GM19438 (cell line): ENCODE results near the gene ST7.

Experiments used
- ATAC-seq: cut with Tn5 transposase; IDR thresholded peaks from one replicate; pipeline ENCODE4 v1.9.1; 2021; ENCODE audit warnings: low read depth; ENCODE audit not compliant: unreplicated experiment

The ST7 gene

GRCh38 chr7:117210397-117210796, 257.1 kb downstream of the ST7 start:
- ATAC-seq: no peak

- no peak for ATAC-seq
Measured at GRCh38 chr7:117210908-117211307, 257.6 kb downstream of the ST7 start.

- ATAC-seq: no peak
Measured at GRCh38 chr7:117211614-117212013, 258.3 kb downstream of the ST7 start.

- ATAC-seq: peak; percentile 84
Measured at GRCh38 chr7:117212969-117213877, 259.9 kb downstream of the ST7 start.

GRCh38 chr7:117216010-117216409, 262.7 kb downstream of the ST7 start:
- no peak for ATAC-seq

- ATAC-seq: no peak
Measured at GRCh38 chr7:117216436-117217069, 263.3 kb downstream of the ST7 start.

GRCh38 chr7:117217106-117218035, 264.1 kb downstream of the ST7 start:
- ATAC-seq: no peak

- no peak for ATAC-seq
Measured at GRCh38 chr7:117218700-117219099, 265.4 kb downstream of the ST7 start.

- ATAC-seq: no peak
Measured at GRCh38 chr7:117219485-117219884, 266.2 kb downstream of the ST7 start.

GRCh38 chr7:117220836-117221235, 267.5 kb downstream of the ST7 start:
- no peak for ATAC-seq

GRCh38 chr7:117225536-117225935, 272.2 kb downstream of the ST7 start:
- no peak for ATAC-seq

- ATAC-seq: no peak
Measured at GRCh38 chr7:117227091-117227490, 273.8 kb downstream of the ST7 start.

GRCh38 chr7:117229350-117229749, 276.0 kb downstream of the ST7 start:
- no peak for ATAC-seq

GRCh38 chr7:117230276-117231046, 277.2 kb downstream of the ST7 start:
- ATAC-seq: no peak

- no peak for ATAC-seq
Measured at GRCh38 chr7:117231047-117231359, 277.7 kb downstream of the ST7 start.

GRCh38 chr7:117237646-117238045, 284.3 kb downstream of the ST7 start:
- ATAC-seq: no peak

- ATAC-seq: no peak
Measured at GRCh38 chr7:117238472-117238871, 285.2 kb downstream of the ST7 start.

- no peak for ATAC-seq
Measured at GRCh38 chr7:117238937-117239336, 285.6 kb downstream of the ST7 start.

- no peak for ATAC-seq
Measured at GRCh38 chr7:117241088-117241487, 287.8 kb downstream of the ST7 start.

- no peak for ATAC-seq
Measured at GRCh38 chr7:117243390-117243789, 290.1 kb downstream of the ST7 start.
